CD1c-positive myeloid dendritic cell (primary cell): ENCODE data around the gene C19orf85.
A peak's percentile ranks its signal among the peaks of the same experiment; 100 is the strongest.
"Not testable (repeated sequence)": the region's sequence is repeated elsewhere in the genome, so short reads cannot be mapped to it uniquely, and the experiment has no call there.

Experiments
- DNase-seq: peaks from one replicate; pipeline ENCODE4 v3.0.0-alpha.2; 2016; ENCODE audit errors: extremely low spot score

The C19orf85 gene

GRCh38 chr19:55440411-55441105, 24.0 kb downstream of the C19orf85 start:
- peak; percentile 35 for DNase-seq

- DNase-seq: no peak
These were observed 25.5 kb downstream of the C19orf85 start for GRCh38 chr19:55439052-55439451.

GRCh38 chr19:55437410-55437809, 27.1 kb downstream of the C19orf85 start:
- peak; percentile 66 for DNase-seq

- no peak for DNase-seq
These were observed 27.7 kb downstream of the C19orf85 start for GRCh38 chr19:55436847-55437246.

GRCh38 chr19:55435020-55435419, 29.5 kb downstream of the C19orf85 start:
- DNase-seq: no peak

- DNase-seq: no peak
These were observed 30.1 kb downstream of the C19orf85 start for GRCh38 chr19:55434356-55434919.

- DNase-seq: no peak
These were observed 31.3 kb downstream of the C19orf85 start for GRCh38 chr19:55433292-55433691.

- no peak for DNase-seq
These were observed 32.2 kb downstream of the C19orf85 start for GRCh38 chr19:55432241-55432959.

GRCh38 chr19:55431183-55431582, 33.4 kb downstream of the C19orf85 start:
- DNase-seq: no peak

- no peak for DNase-seq
These were observed 38.5 kb downstream of the C19orf85 start for GRCh38 chr19:55426042-55426441.

GRCh38 chr19:55424518-55424917, 40.0 kb downstream of the C19orf85 start:
- DNase-seq: no peak

- DNase-seq: no peak
These were observed 41.1 kb downstream of the C19orf85 start for GRCh38 chr19:55423225-55424005.

GRCh38 chr19:55421281-55421680, 43.3 kb downstream of the C19orf85 start:
- DNase-seq: not testable (repeated sequence)

GRCh38 chr19:55419624-55420236, 44.8 kb downstream of the C19orf85 start:
- no peak for DNase-seq

GRCh38 chr19:55419103-55419502, 45.4 kb downstream of the C19orf85 start:
- DNase-seq: no peak

- peak; percentile 76 for DNase-seq
These were observed 46.4 kb downstream of the C19orf85 start for GRCh38 chr19:55418185-55418584.
